Subcutaneous abdominal adipose tissue (tissue), 5 donors: ENCODE data around the gene ZFP42.
"Not testable (repeated sequence)": the region's sequence is repeated elsewhere in the genome, so short reads cannot be mapped to it uniquely, and the experiment has no call there.

Source experiments
- H3K27ac ChIP-seq: one replicate; pipeline ENCODE4 v1.7.0; 2013; ENCODE audit warnings: low read depth, mild to moderate bottlenecking, inconsistent platforms, low read length, moderate library complexity
- H3K27me3 ChIP-seq, 5 donors: one replicate each; pipeline ENCODE4 v1.7.0; 2013; ENCODE audit warnings: low read length in 5 of 5, inconsistent platforms in 1 of 5; ENCODE audit not compliant: control insufficient read depth in 5 of 5, insufficient read depth in 4 of 5
- H3K36me3 ChIP-seq, 5 donors: one replicate each; pipeline ENCODE4 v1.7.0; 2013; ENCODE audit warnings: low read length in 5 of 5; ENCODE audit not compliant: control insufficient read depth in 5 of 5, insufficient read depth in 5 of 5
- H3K4me1 ChIP-seq, 5 donors: one replicate each; pipeline ENCODE4 v1.7.0; 2013; ENCODE audit warnings: low read length in 5 of 5, mild to moderate bottlenecking in 3 of 5, moderate library complexity in 1 of 5; ENCODE audit not compliant: control insufficient read depth in 5 of 5, insufficient read depth in 5 of 5
- H3K4me3 ChIP-seq, 5 donors: one replicate each; pipeline ENCODE4 v1.7.0; 2013; ENCODE audit warnings: low read length in 5 of 5, low read depth in 1 of 5
- H3K9ac ChIP-seq, 5 donors: one replicate each; pipeline ENCODE4 v1.7.0; 2013; ENCODE audit warnings: low read length in 5 of 5, mild to moderate bottlenecking in 4 of 5, moderate library complexity in 3 of 5
- H3K9me3 ChIP-seq, 5 donors: one replicate each; pipeline ENCODE4 v1.7.0; 2013; ENCODE audit warnings: low read length in 5 of 5; ENCODE audit not compliant: control insufficient read depth in 5 of 5
- donor health status: healthy.
- donor health status: healthy.
- donor health status: healthy.
- donor health status: healthy.
- donor health status: healthy.

ZFP42 gene

DNA sequence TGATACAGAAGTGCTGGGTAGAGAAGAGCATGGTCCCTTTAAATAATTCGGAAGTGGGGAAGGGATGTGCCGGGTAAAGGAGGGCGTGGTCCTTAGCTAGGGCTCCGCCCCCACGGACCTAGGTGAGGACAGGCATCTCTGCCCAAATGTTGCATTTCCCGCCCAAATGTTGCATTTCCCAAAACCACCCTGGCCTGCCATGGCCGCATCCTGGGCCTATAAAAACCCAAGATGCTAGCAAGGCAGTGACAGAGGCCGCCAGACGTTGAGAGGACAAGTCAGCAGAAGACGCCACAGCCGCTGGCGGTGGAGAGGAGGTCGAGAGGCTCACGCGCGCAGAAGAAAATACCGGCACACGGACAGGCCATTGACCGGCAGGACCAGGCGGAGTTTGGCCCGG lies 46.1 kb downstream of the ZFP42 start:
- no peak overlapping the region for H3K9ac ChIP-seq
- H3K36me3 ChIP-seq: no peaks in the 10 kb centered on the region
- H3K4me3 ChIP-seq: no peak overlapping the region
- H3K9me3 ChIP-seq: peaks cover 0 to 4% (median 0%) of the 10 kb centered on the region in 5 donors
- no peaks in the 10 kb centered on the region for H3K4me1 ChIP-seq
- H3K27ac ChIP-seq: no peak overlapping the region
- no peaks in the 10 kb centered on the region for H3K27me3 ChIP-seq

DNA sequence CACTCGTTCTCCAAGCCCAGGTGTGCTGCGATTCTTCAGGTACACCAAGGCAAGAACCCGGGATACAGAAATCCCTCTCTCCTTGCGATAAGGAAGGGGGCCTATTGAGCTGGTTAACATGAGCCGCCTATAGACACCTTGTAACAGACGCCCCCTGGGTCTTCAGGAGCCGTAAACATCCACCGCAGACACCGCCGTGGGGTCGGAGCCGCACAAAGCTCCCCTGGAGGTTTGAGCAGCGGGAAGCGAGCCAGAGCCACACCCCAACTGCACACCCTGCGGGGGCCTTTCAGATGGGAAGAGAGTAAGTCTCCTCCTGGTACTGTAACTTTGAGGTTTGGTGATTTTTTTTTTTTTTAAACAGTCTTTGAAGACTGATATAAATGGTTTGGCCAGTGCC lies 46.6 kb downstream of the ZFP42 start:
- Histone ChIP-seq H3K9ac (no peak overlapping the region), H3K4me1 (no peaks in the 10 kb centered on the region), H3K36me3 (no peaks in the 10 kb centered on the region), H3K27me3 (no peaks in the 10 kb centered on the region), H3K4me3 (no peak overlapping the region), H3K9me3 (peaks cover 0 to 4% (median 0%) of the 10 kb centered on the region in 5 donors), H3K27ac (no peak overlapping the region)

DNA sequence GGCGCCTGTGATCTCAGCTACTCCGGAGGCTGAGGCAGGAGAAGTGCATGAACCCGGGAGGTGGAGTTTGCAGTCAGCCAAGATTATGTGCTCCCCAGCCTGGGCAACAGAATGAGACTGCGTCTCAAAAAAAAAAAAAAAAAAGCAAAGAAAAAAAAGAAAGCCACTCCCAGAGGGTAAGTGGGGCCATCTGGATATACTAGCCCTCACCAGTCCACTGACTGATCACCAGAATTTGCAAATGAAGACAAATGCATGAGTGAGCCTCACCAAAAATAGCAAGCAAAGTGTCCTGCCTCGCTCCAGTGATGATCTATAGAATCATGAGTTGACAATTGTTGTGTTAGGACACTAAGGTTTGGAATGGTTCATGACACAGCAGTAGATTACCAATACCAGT lies 47.6 kb downstream of the ZFP42 start:
- no peaks in the 10 kb centered on the region for H3K36me3 ChIP-seq
- no peak overlapping the region for H3K4me3 ChIP-seq
- H3K9ac ChIP-seq: no peak overlapping the region
- peaks cover 0 to 4% (median 0%) of the 10 kb centered on the region in 5 donors for H3K9me3 ChIP-seq
- H3K27ac ChIP-seq: no peak overlapping the region
- H3K4me1 ChIP-seq: no peaks in the 10 kb centered on the region
- no peaks in the 10 kb centered on the region for H3K27me3 ChIP-seq

DNA sequence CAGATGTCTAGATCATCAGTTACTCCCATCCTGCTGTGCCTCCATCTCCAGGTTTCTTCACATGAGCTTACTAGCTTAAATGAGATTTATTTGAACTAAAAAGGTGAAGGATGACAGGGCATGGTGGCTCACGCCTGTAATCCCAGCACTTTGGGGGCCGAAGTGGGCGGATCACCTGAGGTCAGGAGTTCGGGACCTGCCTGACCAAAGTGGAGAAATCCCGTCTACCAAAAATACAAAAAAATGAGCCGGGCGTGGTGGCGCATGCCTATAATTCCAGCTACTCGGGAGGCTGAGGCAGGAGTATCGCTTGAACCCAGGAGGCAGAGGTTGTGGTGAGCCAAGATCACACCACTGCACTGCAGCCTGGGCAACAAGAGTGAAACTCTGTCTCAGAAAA lies 49.9 kb downstream of the ZFP42 start:
- H3K9ac ChIP-seq, H3K9me3 ChIP-seq, H3K36me3 ChIP-seq, H3K4me1 ChIP-seq, H3K27me3 ChIP-seq, H3K27ac ChIP-seq, H3K4me3 ChIP-seq: not testable (repeated sequence)

DNA sequence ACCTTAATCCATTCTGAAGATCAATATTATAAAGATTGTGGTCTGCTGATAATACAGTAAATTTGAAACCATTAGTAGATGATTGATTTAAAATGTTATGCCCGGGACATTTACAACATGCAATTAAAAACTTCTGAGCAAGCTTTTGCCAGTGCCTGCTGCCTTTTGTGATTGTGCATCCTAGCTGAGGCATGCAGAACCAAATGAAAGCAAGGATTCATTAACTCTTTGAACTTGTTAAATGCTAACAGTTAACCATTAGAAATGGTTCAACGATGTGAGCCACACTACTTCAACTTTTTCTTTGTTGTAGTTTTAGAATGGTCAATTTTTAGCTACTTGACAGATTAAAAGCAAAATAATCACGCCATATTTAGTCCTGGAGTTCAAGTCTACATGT lies 51.1 kb downstream of the ZFP42 start:
- H3K27ac ChIP-seq: no peak overlapping the region
- no peak overlapping the region for H3K9ac ChIP-seq
- peaks cover 0 to 4% (median 0%) of the 10 kb centered on the region in 5 donors for H3K9me3 ChIP-seq
- H3K4me1 ChIP-seq: no peaks in the 10 kb centered on the region
- no peak overlapping the region for H3K4me3 ChIP-seq
- no peaks in the 10 kb centered on the region for H3K27me3 ChIP-seq
- H3K36me3 ChIP-seq: no peaks in the 10 kb centered on the region

DNA sequence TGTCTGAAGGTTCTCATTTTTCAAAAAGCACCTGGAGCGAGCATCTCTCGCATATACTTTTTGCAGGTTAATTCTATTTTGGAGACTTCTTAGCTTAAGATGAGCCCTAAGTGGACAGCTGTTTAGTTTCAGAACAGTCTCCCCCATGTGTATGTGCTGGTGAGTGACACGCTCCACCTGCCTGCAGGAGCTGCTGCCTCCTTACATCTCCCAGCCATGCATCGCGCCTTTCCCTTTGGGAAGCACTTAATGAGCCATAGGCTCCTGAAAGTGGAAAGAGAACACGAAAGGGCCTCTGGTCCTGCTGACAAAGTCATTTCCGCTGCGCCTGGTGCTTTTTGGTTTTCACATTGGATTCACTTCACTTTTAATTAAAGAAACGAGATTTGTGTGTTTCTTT lies 57.7 kb downstream of the ZFP42 start:
- no peaks in the 10 kb centered on the region for H3K4me1 ChIP-seq
- no peaks in the 10 kb centered on the region for H3K36me3 ChIP-seq
- no peak overlapping the region for H3K27ac ChIP-seq
- no peak overlapping the region for H3K4me3 ChIP-seq
- H3K27me3 ChIP-seq: no peaks in the 10 kb centered on the region
- no peaks in the 10 kb centered on the region for H3K9me3 ChIP-seq
- no peak overlapping the region for H3K9ac ChIP-seq
